Astrocyte (in vitro differentiated cells and primary cell): ENCODE measurements around the gene C3orf52.

Source experiments
- CTCF ChIP-seq: IDR thresholded peaks from 2 replicates; pipeline ENCODE4 v1.5.1; 2011; ENCODE audit warnings: low read depth, mild to moderate bottlenecking, inconsistent platforms, low read length, moderate library complexity; ENCODE audit not compliant: insufficient read depth
- EZH2 ChIP-seq: IDR thresholded peaks from 2 replicates; pipeline ENCODE4 v1.6.1; 2012; ENCODE audit warnings: mild to moderate bottlenecking, low read length, inconsistent platforms; ENCODE audit not compliant: insufficient read depth

DNA sequence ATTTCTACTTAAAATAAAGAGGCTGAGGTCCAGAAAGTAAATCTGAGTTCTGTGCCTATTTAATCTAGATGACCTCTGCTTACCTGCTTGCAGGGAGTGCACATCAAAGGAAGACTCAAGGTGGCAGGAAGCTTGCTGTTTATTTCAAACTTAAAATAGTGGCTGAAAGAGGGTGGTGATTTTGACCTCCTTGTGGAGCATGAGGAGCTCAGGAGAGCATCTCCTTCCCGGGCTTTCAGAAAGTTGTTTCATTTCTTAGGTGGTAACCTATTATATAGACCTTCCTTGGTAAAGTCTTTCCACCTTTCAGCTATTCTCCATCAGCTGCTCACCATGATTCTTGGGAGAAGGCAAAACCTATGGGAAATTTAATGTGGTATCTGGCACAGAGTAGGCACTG is 46.4 kb downstream of the C3orf52 start:
- TF ChIP-seq CTCF (no peak), EZH2 (no peak)
